HepG2 (cell line): ENCODE results near the gene VSIG10L. TPM values are rescaled to one million over a fixed set of nuclear protein-coding genes. Genes with fewer than 3 reads are reported as not detected.
A peak's percentile ranks its signal among the peaks of the same experiment; 100 is the strongest.

Source experiments
- ARNT2 ChIP-seq: sonication (generic); formaldehyde crosslinking; IDR thresholded peaks from 2 replicates; pipeline ENCODE4 v1.8.0; 2022; ENCODE audit warnings: mild to moderate bottlenecking, low read depth, missing genetic modification reagents, moderate library complexity
- GABPB1 ChIP-seq: IDR thresholded peaks from 2 replicates; pipeline ENCODE4 v1.6.1; 2016; ENCODE audit warnings: mild to moderate bottlenecking, missing genetic modification reagents, moderate library complexity, missing compliant biosample characterization
- HOXA3 ChIP-seq: sonication (generic); formaldehyde crosslinking; IDR thresholded peaks from 2 replicates; pipeline ENCODE4 v1.5.0; 2020; ENCODE audit warnings: missing genetic modification reagents
- NPAS2 ChIP-seq: sonication (generic); formaldehyde crosslinking; IDR thresholded peaks from 2 replicates; pipeline ENCODE4 v1.8.0; 2022; ENCODE audit warnings: mild to moderate bottlenecking, missing genetic modification reagents, borderline replicate concordance
- SP1 ChIP-seq, 2 experiments: fragments of 450-650 bp in 1 of 2; sonication (generic) in 1 of 2; formaldehyde crosslinking in 1 of 2; IDR thresholded peaks; 2 replicates each; pipeline versions ENCODE4 v1.4.0 to v1.6.1; 2016 to 2020; ENCODE audit warnings: missing genetic modification reagents in 1 of 2
- polyA plus RNA-seq, 8 experiments: library from polyadenylated mRNA; depleted of rRNA in 3 of 8; stranded (reverse) in 7 of 8; unstranded in 1 of 8; fragments of >200 nt; fragmentation: Illumina TruSeq in 4 of 8; extraction: Trizol in 4 of 8; gene quantifications; 2 replicates each; pipeline versions ENCODE4 v1.2.1 to v1.2.3, GENCODE V29; 2011 to 2016; ENCODE audit warnings: low read depth in 4 of 8, missing spikeins in 1 of 8, mixed read lengths in 1 of 8; ENCODE audit not compliant: insufficient read depth in 1 of 8
- total RNA-seq, 5 experiments: library from RNA; depleted of rRNA; stranded (reverse); fragments of >200 nt; fragmentation: Illumina TruSeq; extraction: Trizol; gene quantifications; 2 replicates each; pipeline ENCODE4 v1.2.3, GENCODE V29; 2016; ENCODE audit warnings: low read depth in 1 of 5
- TF ChIP-seq, protein P1 (sequence below): sonication (generic); formaldehyde crosslinking; IDR thresholded peaks from 2 replicates; pipeline ENCODE4 v1.4.0; 2020; ENCODE audit warnings: missing genetic modification reagents
- TF ChIP-seq, protein P2 (sequence below), 2 experiments: fragments of 450-650 bp in 1 of 2; sonication (generic) in 1 of 2; formaldehyde crosslinking in 1 of 2; IDR thresholded peaks; 2 replicates each; pipeline versions ENCODE4 v1.6.1 to v1.8.0; 2016 to 2022; ENCODE audit warnings: antibody characterized with exemption in 1 of 2, mild to moderate bottlenecking in 1 of 2, missing genetic modification reagents in 1 of 2
- TF ChIP-seq, protein P3 (sequence below): sonication (generic); formaldehyde crosslinking; IDR thresholded peaks from 2 replicates; pipeline ENCODE4 v1.4.0; 2020; ENCODE audit warnings: missing genetic modification reagents

Gene VSIG10L
- total and polyA plus RNA-seq, 2 of the 13 experiments (the other 11 are each of a cell fraction or from before 2014, with no cell fraction given): 2.7 to 8.5 TPM

DNA sequence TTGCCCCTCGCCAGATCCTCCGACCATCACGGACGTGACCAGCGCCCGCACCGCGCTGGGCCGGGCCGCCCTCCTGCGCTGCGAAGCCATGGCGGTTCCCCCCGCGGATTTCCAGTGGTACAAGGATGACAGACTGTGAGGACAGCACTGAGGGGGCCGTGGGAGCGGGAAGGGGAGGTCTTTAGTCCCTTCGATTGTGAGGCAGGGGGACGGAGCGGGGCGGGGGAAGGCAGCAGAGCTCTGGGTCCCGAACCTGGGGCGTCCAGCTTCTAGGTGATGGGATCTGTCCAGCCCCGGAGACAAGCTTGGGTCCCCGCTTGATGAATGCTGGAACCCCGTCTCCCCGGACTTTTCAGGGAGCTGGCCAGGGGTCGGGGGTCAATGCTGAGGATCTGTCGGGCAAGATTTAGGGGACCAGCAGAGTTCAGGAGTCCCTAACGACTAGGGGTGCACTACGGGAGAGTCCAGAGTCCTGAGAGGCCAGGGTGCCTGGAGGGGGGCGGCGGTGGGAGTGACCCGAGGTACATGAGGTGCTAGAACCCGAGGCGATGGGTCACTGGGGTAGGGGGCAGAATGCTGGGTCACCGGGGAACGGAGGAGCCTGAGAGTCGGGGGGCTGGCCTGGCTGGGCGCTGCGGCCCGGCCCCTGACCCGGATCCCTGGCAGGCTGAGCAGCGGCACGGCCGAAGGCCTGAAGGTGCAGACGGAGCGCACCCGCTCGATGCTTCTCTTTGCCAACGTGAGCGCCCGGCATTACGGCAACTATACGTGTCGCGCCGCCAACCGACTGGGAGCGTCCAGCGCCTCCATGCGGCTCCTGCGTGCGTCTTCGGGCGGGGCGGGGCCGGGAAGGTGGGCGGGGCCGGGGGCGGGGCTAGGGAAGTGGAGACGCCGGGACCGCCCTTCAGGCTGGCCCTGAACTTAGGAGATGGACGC is 14.6 kb downstream of the VSIG10L start (continued):
- TF ChIP-seq, protein P1, sequence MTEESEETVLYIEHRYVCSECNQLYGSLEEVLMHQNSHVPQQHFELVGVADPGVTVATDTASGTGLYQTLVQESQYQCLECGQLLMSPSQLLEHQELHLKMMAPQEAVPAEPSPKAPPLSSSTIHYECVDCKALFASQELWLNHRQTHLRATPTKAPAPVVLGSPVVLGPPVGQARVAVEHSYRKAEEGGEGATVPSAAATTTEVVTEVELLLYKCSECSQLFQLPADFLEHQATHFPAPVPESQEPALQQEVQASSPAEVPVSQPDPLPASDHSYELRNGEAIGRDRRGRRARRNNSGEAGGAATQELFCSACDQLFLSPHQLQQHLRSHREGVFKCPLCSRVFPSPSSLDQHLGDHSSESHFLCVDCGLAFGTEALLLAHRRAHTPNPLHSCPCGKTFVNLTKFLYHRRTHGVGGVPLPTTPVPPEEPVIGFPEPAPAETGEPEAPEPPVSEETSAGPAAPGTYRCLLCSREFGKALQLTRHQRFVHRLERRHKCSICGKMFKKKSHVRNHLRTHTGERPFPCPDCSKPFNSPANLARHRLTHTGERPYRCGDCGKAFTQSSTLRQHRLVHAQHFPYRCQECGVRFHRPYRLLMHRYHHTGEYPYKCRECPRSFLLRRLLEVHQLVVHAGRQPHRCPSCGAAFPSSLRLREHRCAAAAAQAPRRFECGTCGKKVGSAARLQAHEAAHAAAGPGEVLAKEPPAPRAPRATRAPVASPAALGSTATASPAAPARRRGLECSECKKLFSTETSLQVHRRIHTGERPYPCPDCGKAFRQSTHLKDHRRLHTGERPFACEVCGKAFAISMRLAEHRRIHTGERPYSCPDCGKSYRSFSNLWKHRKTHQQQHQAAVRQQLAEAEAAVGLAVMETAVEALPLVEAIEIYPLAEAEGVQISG (CRISPR knock-in tag): peak; percentile 52; the same call in 1 of the 2 replicates
- no peak for TF ChIP-seq SP1 (IDR thresholded peaks at IDR 0.05)
- TF ChIP-seq SP1 (CRISPR knock-in tag; IDR thresholded peaks at IDR 0.05): peak; percentile 82; the same call in 1 of the 2 replicates
- peak; percentile 28; the same call in 1 of the 2 replicates for TF ChIP-seq GABPB1 (CRISPR knock-in tag)
- 0 out of 2 replicates have a peak, but pooled peaks have one; percentile 3 for TF ChIP-seq ARNT2 (CRISPR knock-in tag)
- peak; percentile 45; the same call in 1 of the 2 replicates for TF ChIP-seq HOXA3 (CRISPR knock-in tag)
- TF ChIP-seq, protein P2, sequence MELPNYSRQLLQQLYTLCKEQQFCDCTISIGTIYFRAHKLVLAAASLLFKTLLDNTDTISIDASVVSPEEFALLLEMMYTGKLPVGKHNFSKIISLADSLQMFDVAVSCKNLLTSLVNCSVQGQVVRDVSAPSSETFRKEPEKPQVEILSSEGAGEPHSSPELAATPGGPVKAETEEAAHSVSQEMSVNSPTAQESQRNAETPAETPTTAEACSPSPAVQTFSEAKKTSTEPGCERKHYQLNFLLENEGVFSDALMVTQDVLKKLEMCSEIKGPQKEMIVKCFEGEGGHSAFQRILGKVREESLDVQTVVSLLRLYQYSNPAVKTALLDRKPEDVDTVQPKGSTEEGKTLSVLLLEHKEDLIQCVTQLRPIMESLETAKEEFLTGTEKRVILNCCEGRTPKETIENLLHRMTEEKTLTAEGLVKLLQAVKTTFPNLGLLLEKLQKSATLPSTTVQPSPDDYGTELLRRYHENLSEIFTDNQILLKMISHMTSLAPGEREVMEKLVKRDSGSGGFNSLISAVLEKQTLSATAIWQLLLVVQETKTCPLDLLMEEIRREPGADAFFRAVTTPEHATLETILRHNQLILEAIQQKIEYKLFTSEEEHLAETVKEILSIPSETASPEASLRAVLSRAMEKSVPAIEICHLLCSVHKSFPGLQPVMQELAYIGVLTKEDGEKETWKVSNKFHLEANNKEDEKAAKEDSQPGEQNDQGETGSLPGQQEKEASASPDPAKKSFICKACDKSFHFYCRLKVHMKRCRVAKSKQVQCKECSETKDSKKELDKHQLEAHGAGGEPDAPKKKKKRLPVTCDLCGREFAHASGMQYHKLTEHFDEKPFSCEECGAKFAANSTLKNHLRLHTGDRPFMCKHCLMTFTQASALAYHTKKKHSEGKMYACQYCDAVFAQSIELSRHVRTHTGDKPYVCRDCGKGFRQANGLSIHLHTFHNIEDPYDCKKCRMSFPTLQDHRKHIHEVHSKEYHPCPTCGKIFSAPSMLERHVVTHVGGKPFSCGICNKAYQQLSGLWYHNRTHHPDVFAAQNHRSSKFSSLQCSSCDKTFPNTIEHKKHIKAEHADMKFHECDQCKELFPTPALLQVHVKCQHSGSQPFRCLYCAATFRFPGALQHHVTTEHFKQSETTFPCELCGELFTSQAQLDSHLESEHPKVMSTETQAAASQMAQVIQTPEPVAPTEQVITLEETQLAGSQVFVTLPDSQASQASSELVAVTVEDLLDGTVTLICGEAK (IDR thresholded peaks at IDR 0.05): no peak
- TF ChIP-seq, protein P2 (CRISPR knock-in tag; IDR thresholded peaks at IDR 0.05): no peak
- TF ChIP-seq, protein P3, sequence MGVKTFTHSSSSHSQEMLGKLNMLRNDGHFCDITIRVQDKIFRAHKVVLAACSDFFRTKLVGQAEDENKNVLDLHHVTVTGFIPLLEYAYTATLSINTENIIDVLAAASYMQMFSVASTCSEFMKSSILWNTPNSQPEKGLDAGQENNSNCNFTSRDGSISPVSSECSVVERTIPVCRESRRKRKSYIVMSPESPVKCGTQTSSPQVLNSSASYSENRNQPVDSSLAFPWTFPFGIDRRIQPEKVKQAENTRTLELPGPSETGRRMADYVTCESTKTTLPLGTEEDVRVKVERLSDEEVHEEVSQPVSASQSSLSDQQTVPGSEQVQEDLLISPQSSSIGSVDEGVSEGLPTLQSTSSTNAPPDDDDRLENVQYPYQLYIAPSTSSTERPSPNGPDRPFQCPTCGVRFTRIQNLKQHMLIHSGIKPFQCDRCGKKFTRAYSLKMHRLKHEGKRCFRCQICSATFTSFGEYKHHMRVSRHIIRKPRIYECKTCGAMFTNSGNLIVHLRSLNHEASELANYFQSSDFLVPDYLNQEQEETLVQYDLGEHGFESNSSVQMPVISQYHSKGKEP (CRISPR knock-in tag): no peak
- no peak for TF ChIP-seq NPAS2 (CRISPR knock-in tag)
